GM19025 (cell line): ENCODE results near the gene F5.

Experiments used
- ATAC-seq: cut with Tn5 transposase; IDR thresholded peaks from one replicate; pipeline ENCODE4 v1.9.1; 2021; ENCODE audit warnings: mild to moderate bottlenecking, low read depth, moderate library complexity; ENCODE audit not compliant: unreplicated experiment

Gene F5

DNA sequence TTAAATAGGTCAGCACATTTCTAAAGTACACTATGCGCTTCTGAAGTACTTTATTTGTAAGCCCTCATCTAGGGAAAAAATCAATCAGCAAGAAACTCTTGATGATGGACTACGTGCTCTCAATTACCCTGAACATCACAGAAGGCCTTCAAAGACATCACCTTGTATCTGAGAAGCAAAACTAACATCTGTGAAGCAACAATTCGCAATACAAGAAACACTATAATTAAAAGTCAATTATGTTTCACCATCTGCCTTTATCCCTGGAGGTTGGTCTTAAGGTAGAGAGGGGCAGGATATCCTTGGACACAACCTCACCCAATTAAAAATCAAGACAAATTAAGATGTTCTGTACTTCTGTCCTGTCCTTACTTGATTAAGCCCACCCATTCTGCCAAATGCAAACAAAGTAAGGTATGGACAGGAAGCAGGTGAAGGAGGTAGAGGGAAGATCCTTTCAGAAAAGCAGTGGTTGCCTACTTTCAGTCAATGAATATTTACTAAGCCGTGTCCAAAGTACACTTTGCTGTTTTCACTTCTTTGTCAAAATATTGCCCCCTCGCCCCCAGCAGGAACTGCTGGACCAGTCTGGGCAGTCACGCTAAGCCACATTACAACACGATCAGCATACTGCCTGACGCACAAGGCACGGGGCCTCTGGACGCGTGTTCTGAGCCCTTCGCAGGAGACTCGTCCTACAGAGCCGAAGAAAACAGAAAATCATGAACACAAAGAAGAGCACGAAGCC, 101.4 kb downstream of the F5 start:
- peak; percentile 17 for ATAC-seq

DNA sequence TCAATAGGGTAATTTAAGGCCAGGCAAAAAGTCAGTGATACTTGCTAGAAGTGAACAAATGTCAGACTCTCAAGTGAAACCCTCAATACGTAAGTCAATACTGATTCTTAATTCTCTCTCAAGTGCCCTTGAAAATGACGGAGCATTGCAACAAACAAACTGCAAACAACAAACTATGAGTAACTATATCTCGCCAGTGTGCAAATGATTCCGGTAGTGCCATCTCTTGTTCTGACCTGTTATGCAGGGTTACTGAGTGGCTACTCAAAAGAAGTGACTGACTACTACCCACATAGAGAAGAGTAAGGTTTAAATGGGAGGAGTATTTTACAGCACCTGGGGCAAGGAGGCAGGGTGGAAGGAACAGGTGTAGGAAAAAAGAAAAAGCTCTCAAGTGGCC, 102.2 kb downstream of the F5 start:
- ATAC-seq: no peak

GRCh38 chr1:169483500-169483966, 102.7 kb downstream of the F5 start:
- no peak for ATAC-seq

- ATAC-seq: no peak
These were observed 106.8 kb downstream of the F5 start for GRCh38 chr1:169479363-169480066.

DNA sequence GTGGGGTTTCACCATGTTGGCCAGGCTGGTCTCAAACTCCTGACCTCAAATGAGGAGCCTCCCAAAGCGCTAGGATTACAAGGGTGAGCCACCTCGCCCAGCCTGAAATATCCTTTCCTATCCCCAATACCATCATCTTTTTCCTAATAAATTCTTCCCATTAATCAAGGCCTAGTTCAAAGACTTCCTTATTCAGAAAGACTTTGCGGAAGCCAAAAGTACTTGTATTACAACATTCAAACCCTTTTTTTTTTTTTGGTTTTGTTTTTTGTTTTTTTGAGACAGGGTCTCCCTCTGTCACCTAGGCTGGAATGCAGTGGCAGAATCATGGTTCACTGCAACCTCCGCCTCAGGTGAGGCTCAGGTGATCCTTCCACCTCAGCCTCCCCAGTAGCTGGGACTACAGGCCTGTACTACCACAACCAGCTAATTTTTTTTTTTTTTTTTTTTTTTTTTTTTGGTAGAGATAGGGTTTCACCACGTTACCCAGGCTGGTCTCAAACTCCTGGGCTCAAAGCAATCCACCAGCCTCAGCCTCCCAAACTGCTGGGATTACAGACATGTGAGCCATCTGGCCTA, 108.1 kb downstream of the F5 start:
- no peak for ATAC-seq

- ATAC-seq: no peak
These were observed 110.4 kb downstream of the F5 start for GRCh38 chr1:169475806-169476387.

DNA sequence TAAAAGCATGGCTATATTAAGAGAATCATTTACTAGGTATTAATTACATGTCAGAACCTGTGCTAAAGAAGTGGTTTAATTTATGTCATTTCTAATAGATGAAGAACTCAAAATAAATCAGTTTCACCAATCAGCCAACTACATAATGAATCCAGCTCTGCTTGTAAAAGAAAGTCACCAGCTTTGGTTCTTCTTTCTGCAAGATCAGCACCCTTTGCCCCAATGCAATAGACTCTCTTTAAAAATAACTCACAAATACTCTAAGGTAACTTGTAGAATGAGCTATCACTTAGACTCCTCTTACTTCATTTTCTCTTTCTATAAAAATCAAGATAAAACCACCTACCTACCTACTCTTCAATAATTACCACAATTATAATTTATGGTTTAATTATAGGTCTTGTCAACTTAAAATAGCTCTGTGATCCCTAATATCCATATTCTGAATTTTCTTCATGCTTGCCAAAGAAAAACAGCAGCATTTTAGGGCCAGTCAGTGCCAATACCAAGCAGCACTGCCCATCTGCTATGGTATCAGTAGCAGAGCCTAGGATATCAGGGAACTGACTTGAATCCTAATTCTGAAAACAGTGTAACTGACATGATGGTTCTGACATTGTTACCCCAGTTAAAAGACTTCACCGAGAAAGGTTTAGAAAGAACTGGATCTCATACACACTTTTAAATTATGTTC, 111.8 kb downstream of the F5 start:
- ATAC-seq: no peak

GRCh38 chr1:169473347-169473746, 112.9 kb downstream of the F5 start:
- ATAC-seq: no peak

DNA sequence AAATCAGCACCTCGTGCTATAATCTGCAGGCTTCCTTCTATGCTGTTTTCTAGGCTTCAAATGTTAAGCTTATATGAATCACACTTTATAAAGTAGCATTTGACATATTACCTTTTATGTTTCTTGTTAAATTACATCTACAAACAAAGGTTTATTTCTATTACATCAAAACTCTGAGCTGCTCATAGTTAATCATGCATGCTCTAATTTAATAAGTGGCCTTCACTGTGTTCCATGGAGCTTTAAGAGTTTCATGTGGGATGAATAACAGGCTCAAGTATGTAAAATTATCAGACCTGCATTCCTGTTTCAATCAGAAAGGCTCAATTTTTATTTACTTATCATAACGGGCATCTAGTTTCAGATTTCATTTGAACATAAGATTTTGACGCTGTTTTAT, 113.5 kb downstream of the F5 start:
- ATAC-seq: no peak

GRCh38 chr1:169468982-169469381, 117.3 kb downstream of the F5 start:
- ATAC-seq: no peak

DNA sequence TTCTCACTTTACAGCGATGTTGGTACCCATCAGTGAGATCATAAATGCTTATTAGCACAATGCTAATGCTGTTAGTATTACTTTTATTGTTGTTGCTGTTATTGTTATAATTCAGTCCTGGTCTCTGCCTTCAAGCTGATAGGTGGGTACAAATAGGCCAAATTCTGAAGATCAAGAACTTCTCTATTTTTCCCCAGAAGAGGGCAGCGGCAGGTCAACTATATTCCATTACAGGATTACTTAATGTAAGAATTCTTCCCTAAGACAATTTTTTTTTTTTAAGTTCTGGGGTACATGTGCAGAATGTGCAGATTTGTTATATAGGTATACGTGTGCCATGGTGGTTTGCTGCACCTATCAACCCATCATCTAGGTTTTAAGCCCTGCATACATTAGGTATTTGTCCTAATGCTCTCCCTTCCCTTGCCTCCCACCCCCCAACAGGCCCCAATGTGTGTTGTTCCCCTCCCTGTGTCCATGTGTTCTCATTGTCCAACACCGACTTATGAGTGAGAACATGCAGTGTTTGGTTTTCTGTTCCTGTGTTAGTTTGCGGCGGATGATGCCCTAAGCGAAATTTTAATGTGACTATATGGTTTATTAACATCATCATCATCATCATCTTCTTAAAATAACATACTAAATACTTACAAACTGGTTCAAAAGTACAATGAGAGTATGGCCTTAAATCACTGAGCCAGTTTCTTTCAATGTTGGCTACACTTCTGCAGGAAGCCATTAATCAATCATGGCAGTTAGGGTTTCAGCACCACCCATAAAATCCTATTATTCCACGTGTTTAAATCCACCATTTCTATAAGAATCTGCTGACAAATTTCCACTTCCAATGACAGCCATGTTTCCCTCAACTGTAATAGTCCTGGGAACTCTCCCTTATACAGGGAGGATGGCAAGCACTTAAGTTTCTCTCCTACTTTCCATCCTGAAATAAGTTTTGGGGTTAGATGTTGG, 119.7 kb downstream of the F5 start:
- no peak for ATAC-seq

DNA sequence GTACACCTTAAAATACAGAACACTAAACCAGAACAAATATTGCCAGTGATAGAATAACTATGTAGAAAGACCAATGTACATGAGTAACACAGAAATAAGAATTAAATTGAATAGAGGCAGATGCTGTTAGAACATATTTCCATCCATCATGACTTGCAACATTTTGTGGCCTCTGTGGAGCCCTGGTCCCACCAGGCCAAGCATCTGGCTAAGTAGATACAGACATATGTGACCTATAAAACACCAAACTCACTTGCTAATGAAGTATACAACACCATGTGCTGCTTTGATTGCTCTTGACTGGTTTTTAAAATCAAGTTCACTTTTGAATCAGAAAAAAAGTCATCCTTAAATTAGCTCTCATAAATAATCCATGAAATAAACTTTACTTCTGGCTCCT, 121.0 kb downstream of the F5 start:
- no peak for ATAC-seq
